C4-2B (cell line): ENCODE data around the gene UGT1A6.

Experiments used
- H3K27ac ChIP-seq: fragments of 450-650 bp; 2 replicates; pipeline ENCODE4 v1.5.1; 2017
- CTCF ChIP-seq: fragments of 450-650 bp; conservative IDR thresholded peaks from 2 replicates; pipeline ENCODE4 v1.5.1; 2017; ENCODE audit warnings: mild to moderate bottlenecking
- ZFX ChIP-seq: fragments of 450-650 bp; IDR thresholded peaks from 2 replicates; pipeline ENCODE4 v1.6.1; 2017

Gene UGT1A6

GRCh38 chr2:233698740-233699139 lies 6.0 kb downstream of the UGT1A6 start:
- no peak for TF ChIP-seq CTCF
- no peak for TF ChIP-seq ZFX
- peak overlapping the region; percentile 99 for H3K27ac ChIP-seq

GRCh38 chr2:233699424-233700027 lies 6.8 kb downstream of the UGT1A6 start:
- H3K27ac ChIP-seq = peak overlapping the region; percentile 99
- TF ChIP-seq ZFX (no peak), CTCF (no peak)

- no peak for TF ChIP-seq ZFX
- no peak for TF ChIP-seq CTCF
- H3K27ac ChIP-seq = peak overlapping the region; percentile 99
These were observed 7.4 kb downstream of the UGT1A6 start for GRCh38 chr2:233700028-233700635.

GRCh38 chr2:233700842-233701241 lies 8.2 kb downstream of the UGT1A6 start:
- H3K27ac ChIP-seq = peak overlapping the region; percentile 72; the same call in 1 of the 2 replicates

GRCh38 chr2:233702238-233702637 lies 9.5 kb downstream of the UGT1A6 start:
- H3K27ac ChIP-seq = no peak overlapping the region
- TF ChIP-seq ZFX (no peak), CTCF (no peak)

- peak overlapping the region; percentile 24; the same call in 1 of the 2 replicates for H3K27ac ChIP-seq
- TF ChIP-seq ZFX (no peak), CTCF (no peak)
These were observed 13.3 kb downstream of the UGT1A6 start for GRCh38 chr2:233705911-233706506.

- TF ChIP-seq ZFX = no peak
- no peak for TF ChIP-seq CTCF
- peak overlapping the region; percentile 36; the same call in 1 of the 2 replicates for H3K27ac ChIP-seq
These were observed 14.0 kb downstream of the UGT1A6 start for GRCh38 chr2:233706720-233707119.
